Astrocyte of the hippocampus (primary cell): ENCODE data around the gene IRAK2.

Source experiments
- DNase-seq: peaks from one replicate; pipeline ENCODE4 v3.0.0; 2011; ENCODE audit warnings: low read depth, low spot score

The IRAK2 gene

GRCh38 chr3:10224794-10225665, 60.3 kb downstream of the IRAK2 start:
- DNase-seq: peak; percentile 84

- DNase-seq: no peak
Measured at GRCh38 chr3:10226293-10226692, 61.6 kb downstream of the IRAK2 start.

- DNase-seq: no peak
Measured at GRCh38 chr3:10228248-10228950, 63.7 kb downstream of the IRAK2 start.

- no peak for DNase-seq
Measured at GRCh38 chr3:10229576-10229975, 64.9 kb downstream of the IRAK2 start.

- DNase-seq: no peak
Measured at GRCh38 chr3:10232137-10232536, 67.4 kb downstream of the IRAK2 start.

GRCh38 chr3:10233988-10234387, 69.3 kb downstream of the IRAK2 start:
- no peak for DNase-seq

- DNase-seq: no peak
Measured at GRCh38 chr3:10234526-10235230, 70.0 kb downstream of the IRAK2 start.

GRCh38 chr3:10235551-10235950, 70.8 kb downstream of the IRAK2 start:
- no peak for DNase-seq

- DNase-seq: no peak
Measured at GRCh38 chr3:10238345-10239183, 73.8 kb downstream of the IRAK2 start.

- no peak for DNase-seq
Measured at GRCh38 chr3:10240799-10241198, 76.1 kb downstream of the IRAK2 start.

GRCh38 chr3:10242182-10243065, 77.7 kb downstream of the IRAK2 start:
- DNase-seq: peak; percentile 79

GRCh38 chr3:10244009-10244408, 79.3 kb downstream of the IRAK2 start:
- DNase-seq: no peak

GRCh38 chr3:10245081-10245712, 80.5 kb downstream of the IRAK2 start:
- DNase-seq: no peak

- DNase-seq: no peak
Measured at GRCh38 chr3:10247679-10248183, 83.0 kb downstream of the IRAK2 start.

- DNase-seq: peak; percentile 97
Measured at GRCh38 chr3:10248184-10248983, 83.7 kb downstream of the IRAK2 start, which contains the start of gene TATDN2. TSS of gene TATDN2 (plus strand) at chr3:10248459. CDS start at chr3:10249201, 742 bp downstream.

GRCh38 chr3:10248984-10249748, 84.4 kb downstream of the IRAK2 start:
- DNase-seq: peak; percentile 41

GRCh38 chr3:10249833-10250232, 85.1 kb downstream of the IRAK2 start:
- DNase-seq: peak; percentile 32

- DNase-seq: no peak
Measured at GRCh38 chr3:10251006-10251405, 86.3 kb downstream of the IRAK2 start.
